HS-27A (cell line): ENCODE data around the gene SLC15A1.

ENCODE experiments used
- DNase-seq: peaks from one replicate; pipeline ENCODE4 v3.0.0-alpha.2; 2012; ENCODE audit warnings: low read depth, missing footprints

SLC15A1 gene

GRCh38 chr13:98751367-98751782, 1.1 kb downstream of the SLC15A1 start:
- no peak for DNase-seq

- DNase-seq, result no peak
Observed at GRCh38 chr13:98749501-98749900, 3.0 kb downstream of the SLC15A1 start.

GRCh38 chr13:98746968-98747367, 5.5 kb downstream of the SLC15A1 start:
- no peak for DNase-seq

- DNase-seq, result no peak
Observed at GRCh38 chr13:98743377-98743776, 9.1 kb downstream of the SLC15A1 start.

- DNase-seq, result no peak
Observed at GRCh38 chr13:98742961-98743360, 9.5 kb downstream of the SLC15A1 start.

GRCh38 chr13:98741741-98742435, 10.6 kb downstream of the SLC15A1 start:
- no peak for DNase-seq

- DNase-seq, result no peak
Observed at GRCh38 chr13:98740131-98740530, 12.3 kb downstream of the SLC15A1 start.

GRCh38 chr13:98738993-98739392, 13.5 kb downstream of the SLC15A1 start:
- no peak for DNase-seq

GRCh38 chr13:98738213-98738612, 14.3 kb downstream of the SLC15A1 start:
- DNase-seq, result no peak

- DNase-seq, result no peak
Observed at GRCh38 chr13:98731925-98732324, 20.5 kb downstream of the SLC15A1 start.

- no peak for DNase-seq
Observed at GRCh38 chr13:98731038-98731437, 21.4 kb downstream of the SLC15A1 start.

- no peak for DNase-seq
Observed at GRCh38 chr13:98730441-98730840, 22.0 kb downstream of the SLC15A1 start.

- no peak for DNase-seq
Observed at GRCh38 chr13:98729658-98730057, 22.8 kb downstream of the SLC15A1 start.

GRCh38 chr13:98722958-98723357, 29.5 kb downstream of the SLC15A1 start:
- DNase-seq, result no peak

GRCh38 chr13:98721825-98722510, 30.5 kb downstream of the SLC15A1 start:
- no peak for DNase-seq

- DNase-seq, result no peak
Observed at GRCh38 chr13:98719527-98720250, 32.8 kb downstream of the SLC15A1 start.

GRCh38 chr13:98717891-98718290, 34.6 kb downstream of the SLC15A1 start:
- no peak for DNase-seq

- DNase-seq, result no peak
Observed at GRCh38 chr13:98717256-98717655, 35.2 kb downstream of the SLC15A1 start.

GRCh38 chr13:98710521-98710920, 42.0 kb downstream of the SLC15A1 start:
- no peak for DNase-seq

GRCh38 chr13:98707281-98707999, 45.0 kb downstream of the SLC15A1 start:
- DNase-seq, result no peak

- DNase-seq, result no peak
Observed at GRCh38 chr13:98706446-98707110, 45.9 kb downstream of the SLC15A1 start.

- DNase-seq, result no peak
Observed at GRCh38 chr13:98697791-98698190, 54.7 kb downstream of the SLC15A1 start.
